Loucy (cell line): Measurements from ENCODE around the gene DLX5.

Experiments
- H2AFZ ChIP-seq: fragments of 200-600 bp; sonication (generic); 2 replicates; pipeline ENCODE4 v1.6.0; 2016; ENCODE audit warnings: antibody characterized with exemption, mild to moderate bottlenecking, low read length, moderate library complexity
- H3F3A ChIP-seq: fragments of 200-600 bp; 2 replicates; pipeline ENCODE4 v1.6.0; 2016; ENCODE audit warnings: antibody characterized with exemption, low read depth, mild to moderate bottlenecking
- H3K27me3 ChIP-seq: fragments of 200-600 bp; sonication (generic); 2 replicates; pipeline ENCODE4 v1.6.1; 2014; ENCODE audit warnings: low read length, mild to moderate bottlenecking; ENCODE audit not compliant: insufficient read depth, poor library complexity, severe bottlenecking
- H3K36me3 ChIP-seq: fragments of 200-600 bp; sonication (generic); 2 replicates; pipeline ENCODE4 v1.6.1; 2016; ENCODE audit warnings: low read length; ENCODE audit not compliant: insufficient read depth
- H3K4me1 ChIP-seq: fragments of 200-600 bp; sonication (generic); 2 replicates; pipeline ENCODE4 v1.5.1; 2014; ENCODE audit warnings: low read length, mild to moderate bottlenecking; ENCODE audit not compliant: insufficient read depth, poor library complexity, severe bottlenecking
- H3K4me2 ChIP-seq: fragments of 200-600 bp; sonication (generic); 2 replicates; pipeline ENCODE4 v1.6.0; 2014; ENCODE audit warnings: antibody characterized with exemption, low read length, low read depth, mild to moderate bottlenecking; ENCODE audit not compliant: poor library complexity, severe bottlenecking
- H3K4me3 ChIP-seq: fragments of 200-600 bp; sonication (generic); 2 replicates; pipeline ENCODE4 v1.5.1; 2014; ENCODE audit warnings: low read length, mild to moderate bottlenecking, mixed read lengths; ENCODE audit not compliant: poor library complexity, severe bottlenecking
- H3K79me2 ChIP-seq: fragments of 200-600 bp; sonication (generic); 2 replicates; pipeline ENCODE4 v1.6.1; 2014; ENCODE audit warnings: low read length; ENCODE audit not compliant: insufficient read depth
- H3K9ac ChIP-seq: fragments of 200-600 bp; sonication (generic); 2 replicates; pipeline ENCODE4 v1.6.0; 2014; ENCODE audit warnings: mild to moderate bottlenecking, low read depth, low read length, moderate library complexity; ENCODE audit not compliant: poor library complexity, severe bottlenecking
- H3K9me2 ChIP-seq: fragments of 200-600 bp; sonication (generic); replicated peaks from 2 replicates; pipeline ENCODE4 v1.6.1; 2016; ENCODE audit warnings: low read depth, low read length, mixed read lengths
- H3K9me3 ChIP-seq: fragments of 200-600 bp; sonication (generic); 2 replicates; pipeline ENCODE4 v1.6.1; 2014; ENCODE audit warnings: mild to moderate bottlenecking, antibody characterized with exemption, low read length, low read depth; ENCODE audit not compliant: insufficient read depth
- H4K20me1 ChIP-seq: fragments of 200-600 bp; sonication (generic); 2 replicates; pipeline ENCODE4 v1.6.0; 2014; ENCODE audit warnings: antibody characterized with exemption, low read length, mild to moderate bottlenecking; ENCODE audit not compliant: insufficient read depth, poor library complexity, severe bottlenecking
- EZH2phosphoT487 ChIP-seq: fragments of 200-600 bp; IDR thresholded peaks from 2 replicates; pipeline ENCODE4 v1.6.1; 2018; ENCODE audit warnings: antibody characterized with exemption, mild to moderate bottlenecking, moderate library complexity, borderline replicate concordance
- TF ChIP-seq, protein P1 (sequence below): fragments of 200-600 bp; sonication (generic); conservative IDR thresholded peaks from 2 replicates; pipeline ENCODE4 v1.5.1; 2014; ENCODE audit warnings: mild to moderate bottlenecking, antibody characterized with exemption, low read length

DLX5 gene

DNA sequence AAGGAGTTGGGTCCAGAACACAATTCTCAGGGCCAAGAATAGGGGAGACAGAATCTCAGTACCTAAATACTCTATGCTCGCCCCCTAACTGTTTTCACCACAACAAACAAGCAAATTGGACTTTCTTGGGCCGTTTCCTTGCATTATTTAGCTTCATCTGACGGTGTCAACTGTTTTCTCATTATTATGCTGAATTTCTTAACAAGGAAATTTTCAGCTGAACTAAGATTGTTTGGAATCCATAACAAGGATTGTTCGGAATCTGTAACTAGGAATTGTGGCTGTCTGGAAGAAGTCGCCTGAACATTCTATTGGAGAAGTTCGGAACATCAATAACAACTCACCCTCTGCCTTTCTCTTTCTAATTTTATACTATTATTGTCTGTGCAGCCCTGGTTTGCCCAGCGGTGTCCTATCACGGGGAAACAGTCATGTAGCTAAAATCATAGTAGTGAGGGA lies 34.7 kb downstream of the DLX5 start:
- H3K36me3 ChIP-seq = no peaks in the 10 kb centered on the region
- H4K20me1 ChIP-seq = no peaks in the 10 kb centered on the region
- H3K4me2 ChIP-seq = no peak overlapping the region
- no peaks in the 10 kb centered on the region for H3K4me1 ChIP-seq
- no peaks in the 10 kb centered on the region for H3K9me2 ChIP-seq
- H3K9me3 ChIP-seq = no peaks in the 10 kb centered on the region
- no peaks in the 10 kb centered on the region for H3K79me2 ChIP-seq
- no peak overlapping the region for H2AFZ ChIP-seq
- H3K4me3 ChIP-seq = no peak overlapping the region
- no peak overlapping the region for H3K9ac ChIP-seq
- H3F3A ChIP-seq = no peaks in the 10 kb centered on the region
- TF ChIP-seq EZH2phosphoT487 = no peak
- TF ChIP-seq, protein P1, sequence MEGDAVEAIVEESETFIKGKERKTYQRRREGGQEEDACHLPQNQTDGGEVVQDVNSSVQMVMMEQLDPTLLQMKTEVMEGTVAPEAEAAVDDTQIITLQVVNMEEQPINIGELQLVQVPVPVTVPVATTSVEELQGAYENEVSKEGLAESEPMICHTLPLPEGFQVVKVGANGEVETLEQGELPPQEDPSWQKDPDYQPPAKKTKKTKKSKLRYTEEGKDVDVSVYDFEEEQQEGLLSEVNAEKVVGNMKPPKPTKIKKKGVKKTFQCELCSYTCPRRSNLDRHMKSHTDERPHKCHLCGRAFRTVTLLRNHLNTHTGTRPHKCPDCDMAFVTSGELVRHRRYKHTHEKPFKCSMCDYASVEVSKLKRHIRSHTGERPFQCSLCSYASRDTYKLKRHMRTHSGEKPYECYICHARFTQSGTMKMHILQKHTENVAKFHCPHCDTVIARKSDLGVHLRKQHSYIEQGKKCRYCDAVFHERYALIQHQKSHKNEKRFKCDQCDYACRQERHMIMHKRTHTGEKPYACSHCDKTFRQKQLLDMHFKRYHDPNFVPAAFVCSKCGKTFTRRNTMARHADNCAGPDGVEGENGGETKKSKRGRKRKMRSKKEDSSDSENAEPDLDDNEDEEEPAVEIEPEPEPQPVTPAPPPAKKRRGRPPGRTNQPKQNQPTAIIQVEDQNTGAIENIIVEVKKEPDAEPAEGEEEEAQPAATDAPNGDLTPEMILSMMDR = no peak
- H3K27me3 ChIP-seq = no peaks in the 10 kb centered on the region

DNA sequence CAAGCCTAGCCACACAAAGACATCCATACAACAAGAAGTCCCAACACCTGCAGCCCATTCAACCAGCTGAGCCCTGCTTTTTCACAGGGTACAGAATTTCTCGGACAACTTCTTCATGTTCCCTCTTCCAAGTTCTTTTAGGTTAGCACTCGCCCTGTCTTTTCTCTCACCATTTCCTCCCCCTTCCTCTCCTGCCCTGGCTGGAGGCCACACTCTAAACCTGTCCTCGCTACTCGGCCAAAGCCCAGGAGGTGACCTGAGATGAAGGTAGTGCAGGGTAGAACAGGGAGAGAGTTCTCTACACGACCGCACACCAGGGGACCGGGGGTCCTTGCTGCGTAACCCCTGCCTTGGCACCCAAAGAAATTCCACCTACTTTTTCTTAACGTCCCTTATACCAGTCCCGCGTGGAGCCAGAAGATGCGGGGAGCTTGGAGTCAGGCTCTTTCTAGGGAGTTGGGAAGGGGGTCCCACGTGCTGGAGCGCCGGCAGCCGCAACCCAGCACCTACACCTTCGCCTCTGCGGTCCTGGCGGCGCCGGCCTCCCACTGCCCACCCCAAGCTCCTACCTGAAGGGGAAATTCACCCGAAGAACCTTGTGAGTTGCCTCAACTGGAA lies 35.3 kb downstream of the DLX5 start:
- Histone ChIP-seq H3K4me1 (no peaks in the 10 kb centered on the region), H3K4me2 (no peak overlapping the region), H3K9ac (no peak overlapping the region), H3K27me3 (no peaks in the 10 kb centered on the region), H3K9me3 (no peaks in the 10 kb centered on the region), H3F3A (no peaks in the 10 kb centered on the region), H4K20me1 (no peaks in the 10 kb centered on the region), H3K4me3 (no peak overlapping the region), H3K79me2 (no peaks in the 10 kb centered on the region), H3K36me3 (no peaks in the 10 kb centered on the region), H3K9me2 (no peaks in the 10 kb centered on the region), H2AFZ (no peak overlapping the region)
- TF ChIP-seq, protein P1 = no peak
- TF ChIP-seq EZH2phosphoT487 = no peak

DNA sequence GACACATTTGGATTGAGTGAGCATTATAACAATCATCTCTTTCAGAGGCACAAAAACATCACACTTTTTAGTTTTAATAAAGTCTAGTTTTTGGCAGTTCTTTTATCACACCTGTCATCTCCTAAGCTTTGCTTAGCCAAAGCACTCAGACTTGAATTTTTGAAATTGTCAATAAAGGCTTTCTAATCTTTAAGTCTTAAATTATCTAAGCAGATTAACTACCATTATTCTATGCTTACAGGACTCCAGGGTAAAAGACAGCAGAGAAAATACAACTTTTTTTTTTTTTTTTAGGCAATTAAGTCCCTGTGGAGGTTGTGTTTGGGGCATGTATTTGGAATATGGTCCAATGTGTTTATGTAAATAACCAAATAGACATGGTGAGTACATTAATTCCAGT lies 36.9 kb downstream of the DLX5 start:
- no peaks in the 10 kb centered on the region for H3K27me3 ChIP-seq

More for the DNA sequence above, 36.9 kb downstream of the DLX5 start:
- H3K9ac ChIP-seq = no peak overlapping the region
- H3K4me1 ChIP-seq = no peaks in the 10 kb centered on the region
- H3K79me2 ChIP-seq = no peaks in the 10 kb centered on the region
- H3K4me2 ChIP-seq = no peak overlapping the region
- no peak overlapping the region for H3K4me3 ChIP-seq
- no peak overlapping the region for H2AFZ ChIP-seq
- H3F3A ChIP-seq = no peaks in the 10 kb centered on the region
- H3K9me2 ChIP-seq = no peaks in the 10 kb centered on the region
- H3K9me3 ChIP-seq = no peaks in the 10 kb centered on the region
- TF ChIP-seq, protein P1 = no peak
- no peak for TF ChIP-seq EZH2phosphoT487
- no peaks in the 10 kb centered on the region for H4K20me1 ChIP-seq
- no peaks in the 10 kb centered on the region for H3K36me3 ChIP-seq
